ENCODE data around the gene PPIH.

DNA sequence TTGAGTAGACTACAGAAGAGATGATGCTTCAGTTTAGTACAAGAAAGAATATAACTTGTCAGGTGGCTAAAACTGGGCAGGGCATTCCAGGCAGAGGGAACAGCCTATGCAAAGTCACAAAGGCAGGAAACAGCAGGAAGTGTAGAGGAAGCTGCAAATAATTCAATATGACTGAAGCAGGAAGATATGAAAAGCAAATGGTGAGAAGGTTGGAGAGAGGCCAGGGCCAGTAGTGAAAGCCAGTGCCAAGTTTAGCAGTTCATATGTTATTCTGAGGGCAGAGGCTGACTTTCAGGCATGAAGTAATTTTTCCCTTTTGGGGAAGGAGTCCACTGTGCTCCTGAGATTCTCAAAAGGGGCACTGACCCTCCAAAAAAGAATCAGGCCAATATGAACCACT, 16.0 kb downstream of the PPIH start:
- TF ChIP-seq CTCF (conservative IDR thresholded peaks at IDR 0.05) (no peak), ZFX (IDR thresholded peaks at IDR 0.05) (no peak)

Data from C4-2B (cell line).